Neural cell (in vitro differentiated cells): ENCODE data around the gene ERVW-1. TPM values are rescaled to one million over a fixed set of nuclear protein-coding genes. Genes with fewer than 3 reads are reported as not detected.

Experiments
- H2AFZ ChIP-seq: fragments of 200-600, 300-800 bp; sonication (generic), shearing (Covaris generic); 2 replicates; pipeline ENCODE4 v1.6.0; 2014; ENCODE audit warnings: low read depth, mild to moderate bottlenecking, antibody characterized with exemption, low read length, moderate library complexity
- H3F3A ChIP-seq: fragments of 200-600 bp; shearing (Covaris generic); 2 replicates; pipeline ENCODE4 v1.6.1; 2016; ENCODE audit warnings: mild to moderate bottlenecking, moderate library complexity, mixed read lengths, antibody characterized with exemption, low read length; ENCODE audit not compliant: insufficient read depth, poor library complexity, severe bottlenecking
- H3K27ac ChIP-seq: fragments of 200-600, 300-800 bp; sonication (generic), shearing (Covaris generic); 2 replicates; pipeline ENCODE4 v1.5.1; 2014; ENCODE audit warnings: mild to moderate bottlenecking, low read length, moderate library complexity
- H3K27me3 ChIP-seq: fragments of 300-800, 200-600 bp; sonication (generic), shearing (Covaris generic); 2 replicates; pipeline ENCODE4 v1.6.0; 2014; ENCODE audit warnings: mild to moderate bottlenecking, low read depth, low read length, moderate library complexity; ENCODE audit not compliant: insufficient read depth
- H3K36me3 ChIP-seq: fragments of 300-800, 200-600 bp; sonication (generic), shearing (Covaris generic); 2 replicates; pipeline ENCODE4 v1.5.1; 2014; ENCODE audit warnings: mild to moderate bottlenecking, antibody characterized with exemption, low read length, moderate library complexity; ENCODE audit not compliant: insufficient read depth
- H3K4me2 ChIP-seq: fragments of 300-800, 200-600 bp; sonication (generic), shearing (Covaris generic); 2 replicates; pipeline ENCODE4 v1.6.0; 2014; ENCODE audit warnings: mild to moderate bottlenecking, low read length
- H3K4me3 ChIP-seq: fragments of 300-800, 200-600 bp; sonication (generic), shearing (Covaris generic); 2 replicates; pipeline ENCODE4 v1.5.1; 2014; ENCODE audit warnings: mild to moderate bottlenecking, low read length, moderate library complexity
- H3K79me2 ChIP-seq: fragments of 200-600 bp; shearing (Covaris generic); replicated peaks from 2 replicates; pipeline ENCODE4 v1.6.0; 2014; ENCODE audit warnings: mild to moderate bottlenecking, low read length, moderate library complexity; ENCODE audit not compliant: insufficient read depth
- H3K9ac ChIP-seq: fragments of 300-800, 200-600 bp; sonication (generic), shearing (Covaris generic); 2 replicates; pipeline ENCODE4 v1.6.1; 2016; ENCODE audit warnings: mild to moderate bottlenecking, low read length, mixed read lengths
- H3K9me2 ChIP-seq: fragments of 200-600 bp; shearing (Covaris generic); 2 replicates; pipeline ENCODE4 v1.6.1; 2016; ENCODE audit warnings: mild to moderate bottlenecking, low read length, mixed read lengths; ENCODE audit not compliant: insufficient read depth
- H3K9me3 ChIP-seq: fragments of 200-600, 300-800 bp; sonication (generic), shearing (Covaris generic); 2 replicates; pipeline ENCODE4 v1.6.1; 2016; ENCODE audit warnings: mild to moderate bottlenecking, mixed run types, low read length, moderate library complexity, mixed read lengths
- H4K20me1 ChIP-seq: fragments of 200-600 bp; shearing (Covaris generic); 2 replicates; pipeline ENCODE4 v1.6.1; 2016; ENCODE audit warnings: mild to moderate bottlenecking, mixed run types; ENCODE audit not compliant: insufficient read depth
- CTCF ChIP-seq: fragments of 450-650 bp; IDR thresholded peaks from 2 replicates; pipeline ENCODE4 v1.5.1; 2014; ENCODE audit warnings: antibody characterized with exemption, mild to moderate bottlenecking, moderate library complexity; ENCODE audit not compliant: poor library complexity, severe bottlenecking
- EP300 ChIP-seq: fragments of 450-650 bp; conservative IDR thresholded peaks from 2 replicates; pipeline ENCODE4 v1.6.1; 2014; ENCODE audit warnings: antibody characterized with exemption, mild to moderate bottlenecking, moderate library complexity; ENCODE audit not compliant: poor library complexity, severe bottlenecking
- EZH2 ChIP-seq: fragments of 200-600, 300-800 bp; shearing (Covaris generic), sonication (generic); IDR thresholded peaks from 2 replicates; pipeline ENCODE4 v1.6.1; 2014; ENCODE audit warnings: antibody characterized with exemption, low read length, borderline replicate concordance, mild to moderate bottlenecking; ENCODE audit not compliant: insufficient read depth, poor library complexity, severe bottlenecking
- MXI1 ChIP-seq: fragments of 450-650 bp; conservative IDR thresholded peaks from 2 replicates; pipeline ENCODE4 v1.6.1; 2014; ENCODE audit warnings: antibody characterized with exemption, mild to moderate bottlenecking; ENCODE audit not compliant: poor library complexity, severe bottlenecking
- POLR2AphosphoS5 ChIP-seq: IDR thresholded peaks from 2 replicates; pipeline ENCODE4 v1.6.1; 2012
- RAD21 ChIP-seq: fragments of 450-650 bp; conservative IDR thresholded peaks from 2 replicates; pipeline ENCODE4 v1.6.1; 2014; ENCODE audit warnings: antibody characterized with exemption, mild to moderate bottlenecking, moderate library complexity
- REST ChIP-seq: IDR thresholded peaks from 2 replicates; pipeline ENCODE4 v1.6.1; 2012; ENCODE audit warnings: borderline replicate concordance
- SMC3 ChIP-seq: fragments of 450-650 bp; conservative IDR thresholded peaks from 2 replicates; pipeline ENCODE4 v1.6.1; 2014; ENCODE audit warnings: antibody characterized with exemption, mild to moderate bottlenecking, moderate library complexity; ENCODE audit not compliant: poor library complexity
- TAF1 ChIP-seq: IDR thresholded peaks from 2 replicates; pipeline ENCODE4 v1.6.1; 2012; ENCODE audit warnings: low read depth
- polyA plus RNA-seq: library from polyadenylated mRNA; depleted of rRNA; stranded (reverse); fragments of >200 nt; gene quantifications from 2 replicates; pipeline ENCODE4 v1.2.3, GENCODE V29; 2014

Gene ERVW-1
- polyA plus RNA-seq, 1 donor from 2014 or later = not detected

DNA sequence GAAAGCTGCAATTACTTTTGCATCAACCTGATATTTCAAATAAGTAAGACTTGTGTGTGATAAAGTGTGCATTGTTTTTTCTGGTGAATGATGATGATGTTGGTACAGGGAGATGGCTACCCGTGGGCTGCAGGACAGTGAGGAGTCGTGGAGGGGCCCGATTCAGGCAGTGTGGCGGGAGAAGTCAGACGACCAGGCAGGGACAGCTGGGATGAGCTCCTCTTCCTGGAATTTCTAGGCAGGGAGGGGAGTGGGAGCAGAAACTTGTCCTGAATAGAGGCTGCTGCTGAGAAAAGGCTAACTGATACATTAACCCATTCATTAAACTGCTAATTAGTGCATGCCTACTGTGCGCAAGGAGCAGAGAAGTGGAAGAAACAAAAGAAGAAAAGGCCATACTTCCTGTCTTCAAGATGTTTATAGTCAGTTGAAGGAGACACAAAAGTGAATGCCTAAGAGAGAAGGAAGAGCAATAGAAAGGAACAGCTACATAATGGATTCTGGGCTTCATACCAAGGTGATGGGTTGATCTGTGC is 39.7 kb downstream of the ERVW-1 start:
- Histone ChIP-seq H3K9me3 (no peaks in the 10 kb centered on the region), H3K79me2 (no peaks in the 10 kb centered on the region), H3K9me2 (no peaks in the 10 kb centered on the region), H4K20me1 (no peaks in the 10 kb centered on the region), H3K4me2 (no peak overlapping the region), H3K4me3 (no peak overlapping the region), H3K27me3 (no peaks in the 10 kb centered on the region), H3K9ac (no peak overlapping the region), H3F3A (no peaks in the 10 kb centered on the region), H2AFZ (no peak overlapping the region), H3K36me3 (no peaks in the 10 kb centered on the region), H3K27ac (no peak overlapping the region)
- TF ChIP-seq RAD21 (no peak), EP300 (no peak), POLR2AphosphoS5 (no peak), REST (no peak), MXI1 (no peak), SMC3 (no peak), EZH2 (no peak), CTCF (no peak), TAF1 (no peak)

DNA sequence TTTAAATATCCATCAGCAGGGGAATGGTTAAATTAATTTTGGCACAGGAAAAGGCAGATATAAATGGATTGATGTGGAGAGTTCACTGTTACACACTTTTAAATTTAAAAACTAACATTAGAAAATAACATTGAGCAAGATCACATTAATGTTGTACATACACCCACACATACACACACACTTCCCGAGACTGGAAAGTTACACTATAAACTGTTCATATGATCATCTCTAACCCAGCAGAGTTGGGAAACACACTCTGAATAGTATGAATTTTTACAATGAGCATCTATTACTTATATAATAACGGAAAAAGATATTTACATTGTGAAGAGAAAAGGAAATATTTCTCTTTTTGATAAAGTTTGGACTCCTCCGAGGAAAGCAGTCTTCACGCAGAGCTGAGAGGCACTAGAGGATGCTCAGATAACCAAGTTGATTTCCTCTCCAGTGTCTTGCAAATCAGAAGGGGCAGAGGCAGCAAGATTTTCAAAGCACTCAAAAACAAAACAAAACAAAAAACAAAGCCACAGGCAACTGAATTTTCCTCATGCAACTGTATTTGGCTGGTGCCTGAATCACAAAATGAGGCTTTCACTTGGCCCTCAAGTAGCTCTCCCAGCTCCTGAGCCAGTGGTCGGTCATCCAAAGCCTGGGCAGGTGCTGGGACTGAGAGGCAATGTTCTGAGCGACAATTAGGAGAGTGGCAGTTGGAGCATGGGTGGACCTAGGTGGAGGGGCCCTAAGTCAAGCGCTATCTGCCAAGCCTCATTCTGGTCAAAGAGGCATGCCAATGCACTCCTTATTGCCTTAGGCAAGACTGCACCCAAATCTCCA is 40.9 kb downstream of the ERVW-1 start:
- Histone ChIP-seq H3K9me3 (no peaks in the 10 kb centered on the region), H3K4me2 (no peak overlapping the region), H3K9me2 (no peaks in the 10 kb centered on the region), H3K27me3 (no peaks in the 10 kb centered on the region), H3F3A (no peaks in the 10 kb centered on the region), H3K79me2 (no peaks in the 10 kb centered on the region), H2AFZ (no peak overlapping the region), H4K20me1 (no peaks in the 10 kb centered on the region), H3K4me3 (no peak overlapping the region), H3K9ac (no peak overlapping the region), H3K27ac (no peak overlapping the region), H3K36me3 (no peaks in the 10 kb centered on the region)
- TF ChIP-seq REST = no peak
- no peak for TF ChIP-seq CTCF
- TF ChIP-seq POLR2AphosphoS5 = no peak
- TF ChIP-seq EP300 = no peak
- TF ChIP-seq RAD21 = no peak
- no peak for TF ChIP-seq EZH2
- no peak for TF ChIP-seq SMC3
- no peak for TF ChIP-seq MXI1
- TF ChIP-seq TAF1 = no peak
